Measurements from ENCODE around the gene SEMA5B.

Gene SEMA5B

DNA sequence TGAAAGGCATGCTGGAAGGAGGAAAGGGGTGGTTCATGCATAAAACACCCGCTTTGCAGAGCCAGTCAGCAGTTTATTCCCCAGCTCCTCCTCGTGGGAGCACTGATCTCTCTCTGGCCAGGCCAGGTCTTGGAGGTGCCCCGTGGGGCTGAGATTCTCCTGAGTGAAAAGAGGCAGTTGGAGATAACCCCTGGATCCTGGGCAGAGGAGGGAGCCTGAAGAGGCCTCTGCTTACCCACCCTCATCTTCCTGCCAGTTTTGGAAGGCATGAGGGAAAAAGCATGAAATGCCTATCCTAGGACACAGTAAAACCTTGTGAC is 108.3 kb downstream of the SEMA5B start:
- Histone ChIP-seq H3K36me3 (ENCODE audit: insufficient read depth, low read length) (peaks cover 68% of the 10 kb centered on the region), H3K9me3 (ENCODE audit: low read depth, low read length) (no peaks in the 10 kb centered on the region), H3K27ac (no peak overlapping the region), H3K9ac (ENCODE audit: insufficient read length) (no peak overlapping the region), H3K4me3 (no peak overlapping the region)
- DNase-seq (ENCODE audit: low read depth, low spot score) = no peak
- TF ChIP-seq POLR2AphosphoS5 (IDR thresholded peaks at IDR 0.05; ENCODE audit: borderline replicate concordance, low read depth, low read length) (no peak), EZH2 (IDR thresholded peaks at IDR 0.05) (no peak), FOXP2 (optimal IDR thresholded peaks at IDR 0.05; ENCODE audit: control extremely low read depth, extremely low read length, insufficient read depth) (no peak)

DNA sequence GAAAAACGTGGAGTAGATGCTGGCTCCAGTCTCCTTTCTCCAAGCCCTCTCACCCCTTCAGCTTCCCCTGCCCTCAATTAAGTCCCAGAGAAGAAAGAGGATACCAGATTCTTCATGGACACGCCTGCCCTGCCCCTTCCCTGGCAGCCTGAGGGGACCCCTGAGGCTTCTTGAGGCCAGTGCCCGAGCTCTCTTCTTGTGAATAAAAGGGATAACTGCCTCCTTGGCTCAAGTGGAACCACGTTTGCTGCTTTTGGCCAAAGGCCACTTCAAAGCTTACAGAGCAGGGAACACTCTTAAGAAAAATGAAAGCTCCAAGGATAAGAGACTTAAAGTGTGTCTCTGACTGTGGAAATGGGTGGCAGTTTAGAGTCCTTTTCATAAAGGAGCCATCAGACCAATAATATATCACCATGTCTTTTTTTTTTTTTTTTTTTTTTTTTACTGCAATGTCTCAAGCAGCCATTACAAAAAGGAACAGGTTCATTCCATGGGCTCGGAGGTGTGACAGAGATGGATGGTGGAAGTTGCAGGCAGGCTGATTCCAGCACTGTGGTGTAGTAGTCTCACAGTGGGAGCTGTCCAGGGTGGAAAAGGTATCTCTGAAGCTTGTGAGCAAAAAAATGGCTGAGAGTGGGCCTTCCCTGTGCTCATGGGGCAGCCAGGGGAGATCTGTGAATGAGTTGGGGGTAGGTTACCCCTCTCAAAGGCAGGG is 108.8 kb downstream of the SEMA5B start:
- no peak for DNase-seq (ENCODE audit: low read depth, low spot score)

DNA sequence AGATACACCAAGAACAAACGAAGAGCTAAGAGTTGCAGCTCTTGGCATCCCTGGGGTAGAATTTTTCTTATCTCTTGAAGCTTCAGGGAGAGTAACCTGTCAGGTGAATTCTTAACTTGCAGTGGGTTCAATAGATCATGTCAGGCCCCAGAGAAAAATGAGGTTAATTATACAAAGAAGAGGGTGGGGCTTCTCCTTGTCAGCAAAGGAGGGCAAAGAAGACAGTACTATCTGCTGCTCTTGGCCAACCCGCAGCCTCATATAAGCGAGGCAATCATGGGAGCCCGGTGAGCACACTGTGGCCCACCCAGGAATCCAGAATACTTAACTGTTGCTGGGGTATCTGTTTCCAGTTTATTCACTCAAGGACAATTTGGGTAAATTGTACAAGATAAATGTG is 110.2 kb downstream of the SEMA5B start:
- TF ChIP-seq EZH2 (IDR thresholded peaks at IDR 0.05) (no peak), FOXP2 (optimal IDR thresholded peaks at IDR 0.05; ENCODE audit: control extremely low read depth, extremely low read length, insufficient read depth) (no peak), POLR2AphosphoS5 (IDR thresholded peaks at IDR 0.05; ENCODE audit: borderline replicate concordance, low read depth, low read length) (no peak)
- H3K36me3 ChIP-seq (ENCODE audit: insufficient read depth, low read length) = peaks cover 70% of the 10 kb centered on the region
- H3K4me3 ChIP-seq = no peak overlapping the region
- H3K9ac ChIP-seq (ENCODE audit: insufficient read length) = no peak overlapping the region
- H3K9me3 ChIP-seq (ENCODE audit: low read depth, low read length) = no peaks in the 10 kb centered on the region
- H3K27ac ChIP-seq = no peak overlapping the region
- no peak for DNase-seq (ENCODE audit: low read depth, low spot score)

More for the DNA sequence above, 108.8 kb downstream of the SEMA5B start:
- no peak overlapping the region for H3K9ac ChIP-seq (ENCODE audit: insufficient read length)
- no peaks in the 10 kb centered on the region for H3K9me3 ChIP-seq (ENCODE audit: low read depth, low read length)
- no peak for TF ChIP-seq POLR2AphosphoS5 (IDR thresholded peaks at IDR 0.05; ENCODE audit: borderline replicate concordance, low read depth, low read length)
- no peak for TF ChIP-seq EZH2 (IDR thresholded peaks at IDR 0.05)
- TF ChIP-seq FOXP2 (optimal IDR thresholded peaks at IDR 0.05; ENCODE audit: control extremely low read depth, extremely low read length, insufficient read depth) = no peak
- no peak overlapping the region for H3K4me3 ChIP-seq
- no peak overlapping the region for H3K27ac ChIP-seq
- H3K36me3 ChIP-seq (ENCODE audit: insufficient read depth, low read length) = peaks cover 70% of the 10 kb centered on the region

DNA sequence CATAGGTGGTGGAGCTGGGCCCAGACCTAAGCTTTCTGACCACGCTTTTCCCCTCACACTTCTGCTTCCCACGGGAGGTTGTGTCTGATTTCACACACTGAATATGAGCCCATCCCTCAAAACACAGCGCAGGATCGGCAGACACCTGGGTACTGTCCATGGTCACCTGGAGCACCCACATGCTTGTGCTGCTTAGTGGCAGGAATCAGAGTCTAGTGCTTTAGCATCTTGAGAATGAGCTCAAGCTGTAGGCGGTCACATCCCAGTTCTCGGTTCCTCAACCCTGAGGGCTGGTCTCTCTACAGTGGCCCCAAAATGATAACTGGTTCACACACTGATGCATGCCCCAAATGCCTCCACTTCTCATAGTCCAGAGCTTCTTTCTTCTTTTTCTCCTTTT is 111.0 kb downstream of the SEMA5B start:
- no peak for DNase-seq (ENCODE audit: low read depth, low spot score)
- H3K27ac ChIP-seq = no peak overlapping the region

DNA sequence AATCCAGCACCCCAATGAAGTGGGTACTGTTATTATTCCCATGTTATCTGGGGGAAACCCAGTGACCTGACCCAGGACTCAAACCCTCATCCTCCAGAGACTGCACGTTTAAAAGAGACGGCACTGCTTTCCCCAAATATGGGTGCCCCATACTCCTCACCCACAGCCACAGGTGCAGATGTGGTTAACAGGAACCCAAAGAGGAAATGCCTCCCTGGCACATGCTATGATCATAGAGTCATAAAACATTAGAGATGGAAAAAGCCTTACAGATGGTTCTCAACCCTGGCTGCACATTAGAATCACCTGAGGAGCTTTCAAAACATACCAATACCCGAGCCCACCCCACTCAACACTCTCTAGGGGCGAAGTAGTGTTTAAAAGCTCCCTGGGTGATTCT is 111.5 kb downstream of the SEMA5B start:
- Histone ChIP-seq H3K9ac (ENCODE audit: insufficient read length) (no peak overlapping the region), H3K4me3 (no peak overlapping the region), H3K27ac (no peak overlapping the region), H3K9me3 (ENCODE audit: low read depth, low read length) (no peaks in the 10 kb centered on the region), H3K36me3 (ENCODE audit: insufficient read depth, low read length) (peaks cover 74% of the 10 kb centered on the region)
- TF ChIP-seq FOXP2 (optimal IDR thresholded peaks at IDR 0.05; ENCODE audit: control extremely low read depth, extremely low read length, insufficient read depth) (no peak), POLR2AphosphoS5 (IDR thresholded peaks at IDR 0.05; ENCODE audit: borderline replicate concordance, low read depth, low read length) (no peak), EZH2 (IDR thresholded peaks at IDR 0.05) (no peak)
- DNase-seq (ENCODE audit: low read depth, low spot score) = no peak

More for the DNA sequence above, 111.0 kb downstream of the SEMA5B start:
- TF ChIP-seq FOXP2 (optimal IDR thresholded peaks at IDR 0.05; ENCODE audit: control extremely low read depth, extremely low read length, insufficient read depth) (no peak), POLR2AphosphoS5 (IDR thresholded peaks at IDR 0.05; ENCODE audit: borderline replicate concordance, low read depth, low read length) (no peak), EZH2 (IDR thresholded peaks at IDR 0.05) (no peak)
- no peak overlapping the region for H3K4me3 ChIP-seq
- H3K9ac ChIP-seq (ENCODE audit: insufficient read length) = no peak overlapping the region
- peaks cover 74% of the 10 kb centered on the region for H3K36me3 ChIP-seq (ENCODE audit: insufficient read depth, low read length)
- no peaks in the 10 kb centered on the region for H3K9me3 ChIP-seq (ENCODE audit: low read depth, low read length)

DNA sequence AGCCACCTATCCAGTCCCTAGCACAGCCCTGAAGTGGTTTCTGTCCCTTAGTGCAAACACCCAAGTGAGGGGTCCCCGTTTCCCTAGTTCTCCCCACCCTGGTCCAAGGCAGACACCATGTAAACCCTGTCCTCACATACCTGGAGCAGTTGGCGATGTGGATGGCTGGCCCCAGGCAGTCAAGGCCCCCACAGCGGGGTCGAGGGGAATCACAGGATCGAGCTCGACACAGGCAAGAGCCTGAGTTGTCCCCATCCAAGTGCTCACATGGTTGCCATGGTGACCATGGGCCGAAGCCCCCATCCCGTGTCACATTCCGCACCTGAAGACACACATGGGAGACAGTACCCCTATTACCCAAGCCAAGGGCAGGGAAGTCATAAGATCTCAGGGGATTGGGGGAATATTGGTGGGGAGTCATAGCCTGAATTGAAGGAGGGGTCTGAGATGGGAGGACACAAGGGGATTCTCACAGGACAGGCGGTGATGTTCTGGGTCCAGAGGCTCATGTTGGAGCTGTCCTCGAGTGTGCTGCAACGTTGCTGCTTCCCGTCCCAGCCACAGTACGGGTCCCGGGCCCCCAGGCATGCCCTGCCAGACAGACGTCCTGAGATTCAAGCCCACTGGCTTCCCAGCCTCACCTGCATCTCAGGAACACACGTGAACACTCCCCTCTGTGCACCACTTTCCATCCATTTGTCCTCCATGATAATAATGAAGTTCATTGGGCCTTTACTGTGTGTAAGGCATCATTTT is 112.1 kb downstream of the SEMA5B start:
- Histone ChIP-seq H3K27ac (no peak overlapping the region), H3K4me3 (no peak overlapping the region), H3K36me3 (ENCODE audit: insufficient read depth, low read length) (peaks cover 74% of the 10 kb centered on the region), H3K9me3 (ENCODE audit: low read depth, low read length) (no peaks in the 10 kb centered on the region), H3K9ac (ENCODE audit: insufficient read length) (no peak overlapping the region)
- no peak for TF ChIP-seq EZH2 (IDR thresholded peaks at IDR 0.05)
- no peak for TF ChIP-seq FOXP2 (optimal IDR thresholded peaks at IDR 0.05; ENCODE audit: control extremely low read depth, extremely low read length, insufficient read depth)
- TF ChIP-seq POLR2AphosphoS5 (IDR thresholded peaks at IDR 0.05; ENCODE audit: borderline replicate concordance, low read depth, low read length) = no peak
- DNase-seq (ENCODE audit: low read depth, low spot score) = no peak

DNA sequence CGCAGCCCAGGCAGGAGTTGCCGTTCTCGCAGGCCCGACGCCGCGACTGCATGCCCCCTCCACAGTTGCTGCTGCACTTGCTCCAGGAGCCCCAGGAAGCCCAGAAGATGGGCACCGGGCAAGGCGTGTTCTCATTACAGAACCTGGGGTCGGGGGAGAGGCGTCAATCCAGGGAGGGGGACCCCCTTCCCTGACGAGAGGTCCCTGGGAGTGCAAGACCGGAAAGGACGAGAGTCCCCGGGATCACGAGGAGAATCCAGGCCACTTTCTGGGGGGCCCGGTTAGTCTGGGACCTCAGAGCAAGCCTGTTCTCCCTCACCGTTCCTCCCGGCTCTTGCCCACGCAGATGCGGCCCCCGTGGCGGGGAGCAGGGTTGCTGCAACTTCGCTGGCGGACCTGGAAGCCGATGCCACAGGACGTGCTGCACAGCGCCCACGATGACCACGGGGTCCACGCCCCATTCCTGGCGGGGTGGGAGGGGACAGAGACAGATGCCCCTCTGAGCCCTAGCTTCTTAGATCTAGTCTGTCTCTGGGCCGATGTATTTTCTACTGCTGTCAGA is 113.9 kb downstream of the SEMA5B start:
- H3K36me3 ChIP-seq (ENCODE audit: insufficient read depth, low read length) = peaks cover 88% of the 10 kb centered on the region
- no peak overlapping the region for H3K4me3 ChIP-seq
- H3K27ac ChIP-seq = no peak overlapping the region
- no peak overlapping the region for H3K9ac ChIP-seq (ENCODE audit: insufficient read length)
- H3K9me3 ChIP-seq (ENCODE audit: low read depth, low read length) = no peaks in the 10 kb centered on the region
- no peak for DNase-seq (ENCODE audit: low read depth, low spot score)
- TF ChIP-seq FOXP2 (optimal IDR thresholded peaks at IDR 0.05; ENCODE audit: control extremely low read depth, extremely low read length, insufficient read depth) (no peak), POLR2AphosphoS5 (IDR thresholded peaks at IDR 0.05; ENCODE audit: borderline replicate concordance, low read depth, low read length) (no peak), EZH2 (IDR thresholded peaks at IDR 0.05) (no peak)

DNA sequence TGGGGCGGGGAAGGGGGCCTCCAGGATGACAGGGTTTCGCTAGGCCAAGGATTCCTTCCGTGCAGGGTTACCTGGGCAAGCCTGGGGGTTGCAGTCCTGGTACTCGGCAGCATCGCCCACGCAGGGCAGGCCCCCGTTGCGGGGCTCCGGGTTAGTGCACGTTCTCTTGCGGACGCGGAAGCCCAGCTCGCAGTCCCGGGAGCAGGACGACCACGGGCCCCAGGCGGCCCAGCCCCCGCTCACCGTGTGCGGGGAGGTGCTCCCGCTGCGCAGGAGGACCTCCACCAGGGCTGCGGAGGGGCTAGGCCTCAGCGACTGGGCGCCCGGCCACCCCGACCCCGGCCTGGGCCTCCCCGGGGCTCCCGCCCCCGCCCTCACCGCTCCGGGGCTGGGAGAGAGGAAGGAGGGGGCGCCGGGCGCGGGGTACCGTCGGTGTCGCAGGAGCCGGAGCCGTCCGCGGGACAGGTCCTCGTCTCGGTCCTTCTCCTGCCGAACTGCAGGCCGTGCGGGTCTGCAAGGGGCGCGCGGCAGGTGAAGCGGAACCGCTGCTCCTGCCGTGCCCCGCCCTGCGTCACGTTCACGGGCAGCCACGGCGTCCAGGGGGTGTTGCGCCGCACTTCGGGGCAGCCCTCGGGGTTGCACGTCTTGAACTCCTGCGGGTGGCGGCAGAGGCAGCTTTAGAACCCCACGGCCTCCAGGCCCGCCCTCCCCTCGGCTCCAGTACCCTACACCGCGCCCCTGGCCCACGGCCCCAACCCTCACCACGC is 114.6 kb downstream of the SEMA5B start:
- Histone ChIP-seq H3K4me3 (no peak overlapping the region), H3K36me3 (ENCODE audit: insufficient read depth, low read length) (peaks cover 89% of the 10 kb centered on the region), H3K9me3 (ENCODE audit: low read depth, low read length) (no peaks in the 10 kb centered on the region), H3K9ac (ENCODE audit: insufficient read length) (no peak overlapping the region), H3K27ac (no peak overlapping the region)
- TF ChIP-seq EZH2 (IDR thresholded peaks at IDR 0.05) (no peak), FOXP2 (optimal IDR thresholded peaks at IDR 0.05; ENCODE audit: control extremely low read depth, extremely low read length, insufficient read depth) (no peak), POLR2AphosphoS5 (IDR thresholded peaks at IDR 0.05; ENCODE audit: borderline replicate concordance, low read depth, low read length) (no peak)
- no peak for DNase-seq (ENCODE audit: low read depth, low spot score)

All from SK-N-MC (cell line).